Renal pelvis (tissue), 4 donors: ENCODE results near the gene GRK2. TPM values are rescaled to one million over a fixed set of nuclear protein-coding genes. Genes with fewer than 3 reads are reported as not detected.
A peak's percentile ranks its signal among the peaks of the same experiment; 100 is the strongest.

Experiments used
- DNase-seq: peaks from one replicate; pipeline ENCODE4 v3.0.0-alpha.2; 2013
- polyA plus RNA-seq, 3 donors: library from polyadenylated mRNA; unstranded; fragments of 120-200 nt; gene quantifications; one replicate each; pipeline ENCODE4 v1.2.1, GENCODE V29; 2013; ENCODE audit not compliant: insufficient read length in 3 of 3

The GRK2 gene
- polyA plus RNA-seq, 3 donors = 57.6 to 65.4 (median 64.2) TPM

DNA sequence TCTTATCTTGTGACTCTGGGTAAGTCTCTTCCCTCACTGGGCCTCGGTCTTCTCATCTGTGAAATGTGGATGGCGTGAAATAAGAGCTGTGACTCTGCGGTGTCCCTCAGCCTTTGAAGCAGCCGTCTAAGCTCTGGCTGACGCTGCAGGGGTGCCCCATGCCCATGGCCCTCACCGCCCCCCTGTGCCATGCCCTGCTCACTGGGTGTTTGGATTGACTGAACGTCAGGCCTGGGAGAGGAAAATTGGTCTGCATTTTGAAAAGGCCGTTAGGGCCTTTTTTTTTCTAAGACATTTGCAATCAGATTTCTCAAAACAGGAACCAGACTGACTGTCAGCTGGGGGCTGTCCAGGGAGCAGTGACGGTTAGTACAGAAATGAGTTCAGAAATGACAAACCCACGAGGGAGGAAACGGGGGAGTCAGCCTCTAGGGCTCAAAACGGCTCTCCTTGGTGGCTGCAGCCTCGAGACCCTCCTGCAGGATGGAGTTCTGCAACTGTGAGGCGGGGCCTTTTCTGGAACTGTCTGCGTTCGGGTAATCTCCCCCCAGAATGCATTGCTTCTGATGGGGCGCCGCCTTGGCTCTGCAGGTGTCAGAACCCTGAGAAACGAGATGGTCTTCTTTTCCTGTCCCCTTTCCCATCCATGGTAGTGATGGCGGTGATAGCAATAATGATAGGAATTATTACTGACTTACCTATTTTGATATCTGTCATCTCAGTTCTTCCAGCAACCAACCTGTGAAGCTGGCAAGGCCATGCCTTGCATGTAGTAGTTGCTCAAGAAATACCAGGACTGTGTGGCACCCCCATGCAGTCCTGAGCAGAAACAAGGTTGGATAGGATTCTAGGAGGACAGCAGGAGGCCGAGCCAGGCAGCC lies 2.0 kb downstream of the GRK2 start:
- DNase-seq = no peak

DNA sequence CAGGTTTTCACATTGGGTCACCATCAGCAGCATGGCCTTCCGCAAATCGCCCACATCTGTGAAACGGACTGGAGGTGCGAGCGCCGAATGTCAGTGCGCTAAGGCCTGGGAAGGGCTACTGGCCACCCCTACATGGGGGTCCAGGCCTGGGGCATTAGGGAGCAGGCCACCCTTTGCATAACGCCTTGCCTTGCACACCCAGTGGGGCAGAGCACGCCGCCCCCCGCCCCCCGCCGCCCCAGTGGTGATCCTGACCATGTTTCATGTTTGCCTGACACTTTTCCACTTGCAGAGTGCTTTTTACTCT lies 2.6 kb downstream of the GRK2 start:
- no peak for DNase-seq

DNA sequence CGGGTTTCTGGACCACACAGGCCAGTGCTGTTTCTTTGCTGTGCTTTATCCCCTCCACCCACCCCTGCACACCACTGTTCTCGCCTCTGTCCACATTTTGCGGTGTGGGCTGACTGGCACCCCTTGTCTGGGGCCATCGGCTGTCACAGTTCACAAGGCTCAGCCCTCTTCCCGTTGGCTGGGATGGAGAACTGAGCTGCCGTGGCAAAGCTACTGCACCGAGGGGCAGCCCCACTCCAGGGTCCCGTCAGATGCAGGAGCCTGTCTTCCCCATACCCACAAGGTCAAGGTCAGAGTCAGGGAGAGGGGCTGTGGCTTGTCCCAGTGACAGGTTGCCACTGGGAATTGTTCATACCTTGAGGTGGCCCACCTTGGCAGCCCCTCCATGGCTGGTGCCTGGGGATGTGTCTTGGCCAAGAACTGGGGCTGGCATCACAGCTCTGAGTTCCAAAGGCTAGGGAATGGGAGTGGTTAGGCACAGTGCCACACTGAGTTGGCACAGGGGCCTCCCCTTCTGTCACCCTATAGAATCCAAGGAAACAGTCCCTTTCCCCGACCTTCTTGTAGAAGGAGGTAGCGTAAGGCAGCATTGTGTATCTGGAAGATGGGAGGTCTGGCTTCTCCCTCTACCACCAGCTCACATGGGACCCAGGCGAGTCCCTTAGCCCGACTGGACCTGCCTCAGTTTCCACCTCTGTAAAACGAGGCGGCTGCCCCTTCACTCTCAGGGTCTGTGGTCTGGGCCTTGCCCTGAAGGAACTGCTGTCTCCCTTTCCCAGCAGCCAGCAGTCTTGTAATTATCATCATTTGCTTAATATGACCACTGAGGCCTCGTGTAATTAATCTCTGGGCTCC lies 3.4 kb downstream of the GRK2 start:
- no peak for DNase-seq

DNA sequence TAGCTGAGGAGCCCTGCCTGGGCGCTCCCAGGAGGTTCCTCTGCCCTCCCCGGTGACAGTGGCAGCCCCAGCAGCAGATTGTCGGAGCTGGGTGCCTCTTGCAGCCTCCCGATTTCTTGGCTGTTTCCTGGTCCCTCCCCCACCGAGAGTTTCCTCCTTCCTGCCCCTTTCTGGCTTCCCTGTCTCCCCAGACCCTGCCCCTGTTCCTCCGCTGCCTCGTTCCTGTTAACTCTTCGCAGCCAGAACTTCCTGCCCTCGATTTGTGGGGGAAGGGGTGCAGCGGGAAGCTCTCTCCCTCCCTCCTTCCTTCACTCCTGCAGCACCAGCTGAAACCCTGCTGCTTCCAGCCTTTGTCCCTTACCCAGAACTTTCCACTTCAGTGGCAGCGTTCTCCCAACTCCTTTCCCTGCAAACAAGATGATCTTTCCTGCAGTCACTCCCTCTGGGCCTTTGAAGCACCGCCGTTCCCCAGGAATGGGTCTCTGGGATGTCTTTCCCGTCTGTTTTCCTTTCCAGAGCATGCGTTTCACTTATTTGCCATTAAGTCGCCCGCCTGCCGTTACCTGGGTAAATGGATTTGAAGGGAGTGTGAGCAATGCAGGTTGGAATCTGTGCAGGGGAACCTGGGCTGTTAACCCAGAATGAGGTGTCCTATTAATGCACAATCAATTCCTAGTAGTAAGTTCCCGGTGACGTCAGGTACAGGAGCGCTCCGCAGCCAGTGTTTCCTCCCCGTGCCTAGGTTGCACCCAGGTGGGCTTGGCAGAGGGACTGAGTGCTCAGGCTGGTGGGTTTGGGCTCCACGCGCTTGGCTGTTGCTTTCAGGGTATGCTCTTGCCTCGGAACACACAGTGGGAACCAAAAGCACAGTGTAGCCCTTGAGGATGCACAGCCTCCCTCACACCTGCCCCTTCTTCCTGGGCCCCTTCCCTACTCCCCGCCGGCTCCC lies 4.3 kb downstream of the GRK2 start:
- peak; percentile 83 for DNase-seq

DNA sequence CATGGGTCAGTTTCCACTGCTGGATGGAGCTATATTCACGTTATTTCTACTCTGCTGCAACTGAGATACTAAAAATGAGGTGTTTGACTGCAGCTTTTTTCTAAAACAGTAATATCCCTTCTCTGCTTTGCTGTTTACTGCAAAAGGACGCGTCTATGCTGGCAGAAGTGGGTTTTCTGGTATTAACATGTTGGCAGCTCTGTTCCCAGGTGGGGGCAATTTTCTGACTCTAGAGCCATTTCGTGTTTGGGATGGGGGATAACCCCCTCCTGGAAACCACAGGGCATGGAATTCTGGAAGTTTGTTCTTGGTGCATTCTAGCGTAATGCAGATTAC lies 4.9 kb downstream of the GRK2 start:
- DNase-seq = no peak

DNA sequence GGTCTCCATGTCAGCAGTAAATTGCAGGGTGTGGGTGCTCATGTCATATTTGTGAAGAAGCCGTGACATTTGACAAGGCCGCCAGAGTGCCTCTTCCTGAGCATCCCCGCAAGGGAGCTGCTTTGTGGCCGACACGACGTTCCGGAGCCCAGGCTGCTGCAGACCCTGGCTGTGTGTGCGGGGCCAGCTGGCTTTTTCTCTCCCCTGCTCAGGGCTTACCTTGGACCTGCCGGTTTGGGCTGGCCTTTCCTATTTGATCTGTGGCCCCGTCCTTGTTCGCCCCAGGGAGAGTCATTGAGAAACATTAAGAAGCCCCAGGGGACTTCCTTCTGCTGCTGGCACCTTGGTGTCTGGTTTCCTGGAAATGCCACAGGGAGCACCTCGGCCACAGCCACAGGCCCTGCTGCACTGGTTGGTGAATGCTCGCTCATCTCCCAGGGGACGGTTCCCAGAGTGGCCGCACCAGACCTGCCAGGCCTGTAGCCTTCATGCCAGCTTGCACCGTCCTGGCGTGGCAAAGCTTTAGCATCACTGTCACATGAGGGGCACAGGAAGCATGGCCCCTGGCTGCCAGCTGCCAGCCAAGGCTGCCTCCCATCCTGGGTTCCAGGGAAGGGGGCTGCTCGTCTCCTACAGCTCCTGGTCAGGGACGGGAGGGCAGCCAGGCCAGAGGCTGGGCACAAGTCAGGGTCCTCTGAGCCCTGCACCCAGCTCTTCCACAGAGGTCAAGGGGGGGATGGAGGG lies 5.4 kb downstream of the GRK2 start:
- no peak for DNase-seq

DNA sequence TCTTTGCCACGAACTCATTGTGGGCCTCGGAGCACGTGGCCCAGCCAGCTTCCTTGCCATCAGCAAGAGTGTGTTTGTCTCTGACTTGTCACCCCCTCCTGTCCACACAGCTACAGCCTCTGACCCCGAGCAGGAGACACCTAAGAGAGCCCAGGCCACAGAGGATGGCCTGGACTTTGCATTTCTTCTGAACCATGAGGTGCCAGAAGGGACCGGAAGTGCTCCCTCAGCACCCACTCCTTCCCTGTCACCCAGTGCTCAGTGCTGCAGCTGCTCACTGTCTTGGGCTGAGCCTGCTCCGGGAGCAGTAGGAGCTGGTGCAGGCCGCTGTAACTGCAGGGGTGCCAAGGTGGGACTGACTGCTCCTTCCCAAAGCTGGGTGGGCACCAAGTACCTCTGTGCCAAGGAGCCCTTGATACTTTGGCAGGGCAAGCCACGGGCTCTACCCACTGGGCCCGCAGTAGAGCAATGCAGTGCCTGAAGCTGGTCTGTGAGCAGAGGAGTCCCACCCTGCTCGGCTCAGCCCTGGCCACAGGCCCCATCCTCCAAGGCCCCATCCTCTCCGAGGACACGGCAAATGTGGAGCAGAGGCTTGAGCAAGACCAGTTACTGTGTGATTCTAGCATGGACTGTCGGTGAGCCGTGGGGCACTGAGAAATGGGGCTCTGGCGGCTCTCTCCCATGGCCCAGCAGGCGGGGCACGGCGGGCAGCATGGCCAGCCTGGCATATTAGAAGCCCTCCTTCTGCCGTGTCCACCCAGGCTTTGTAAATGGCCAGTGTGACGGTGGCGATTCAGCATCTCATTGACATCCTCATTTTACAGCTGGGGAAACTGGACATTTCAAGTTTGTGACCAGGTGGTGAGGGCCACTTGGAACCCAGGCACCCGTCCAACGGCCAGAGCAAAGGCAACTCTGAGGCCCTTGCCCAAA lies 6.3 kb downstream of the GRK2 start:
- DNase-seq = no peak

DNA sequence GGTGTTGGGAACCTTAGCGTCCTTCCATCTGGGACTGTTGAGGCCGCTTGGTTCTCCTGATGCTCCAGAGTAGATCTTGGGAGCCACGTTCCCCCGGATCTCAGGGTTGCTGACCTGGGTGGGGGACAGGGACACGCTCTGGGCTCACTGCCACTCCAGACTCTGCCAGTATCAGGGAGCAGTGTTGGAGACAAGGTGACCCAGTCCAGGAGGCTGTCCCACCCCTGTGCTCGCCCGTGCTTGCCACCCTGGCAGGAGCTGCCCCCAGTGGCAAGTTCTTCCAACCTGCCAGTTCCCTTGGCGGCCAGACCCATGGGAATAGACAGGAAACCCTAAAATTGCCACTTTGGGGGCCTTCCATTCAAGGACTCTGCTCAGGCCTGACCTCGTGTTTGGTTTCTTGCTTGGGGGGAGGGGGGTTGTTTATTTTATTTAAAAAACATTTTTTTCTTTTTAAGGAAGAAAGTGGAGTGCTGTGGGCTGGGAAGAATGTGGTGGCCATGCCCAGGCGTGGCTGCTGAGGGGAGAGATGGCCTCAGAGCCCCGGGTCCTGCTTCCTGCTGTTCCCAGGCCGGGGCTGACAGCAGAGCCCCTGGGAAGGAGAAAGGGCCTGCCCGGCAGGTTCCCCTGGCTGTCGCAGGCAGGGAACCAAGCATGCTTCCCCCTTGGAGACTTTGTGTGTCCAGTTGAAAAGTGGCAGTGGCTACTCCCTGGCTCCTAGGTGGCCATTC lies 7.2 kb downstream of the GRK2 start:
- no peak for DNase-seq

DNA sequence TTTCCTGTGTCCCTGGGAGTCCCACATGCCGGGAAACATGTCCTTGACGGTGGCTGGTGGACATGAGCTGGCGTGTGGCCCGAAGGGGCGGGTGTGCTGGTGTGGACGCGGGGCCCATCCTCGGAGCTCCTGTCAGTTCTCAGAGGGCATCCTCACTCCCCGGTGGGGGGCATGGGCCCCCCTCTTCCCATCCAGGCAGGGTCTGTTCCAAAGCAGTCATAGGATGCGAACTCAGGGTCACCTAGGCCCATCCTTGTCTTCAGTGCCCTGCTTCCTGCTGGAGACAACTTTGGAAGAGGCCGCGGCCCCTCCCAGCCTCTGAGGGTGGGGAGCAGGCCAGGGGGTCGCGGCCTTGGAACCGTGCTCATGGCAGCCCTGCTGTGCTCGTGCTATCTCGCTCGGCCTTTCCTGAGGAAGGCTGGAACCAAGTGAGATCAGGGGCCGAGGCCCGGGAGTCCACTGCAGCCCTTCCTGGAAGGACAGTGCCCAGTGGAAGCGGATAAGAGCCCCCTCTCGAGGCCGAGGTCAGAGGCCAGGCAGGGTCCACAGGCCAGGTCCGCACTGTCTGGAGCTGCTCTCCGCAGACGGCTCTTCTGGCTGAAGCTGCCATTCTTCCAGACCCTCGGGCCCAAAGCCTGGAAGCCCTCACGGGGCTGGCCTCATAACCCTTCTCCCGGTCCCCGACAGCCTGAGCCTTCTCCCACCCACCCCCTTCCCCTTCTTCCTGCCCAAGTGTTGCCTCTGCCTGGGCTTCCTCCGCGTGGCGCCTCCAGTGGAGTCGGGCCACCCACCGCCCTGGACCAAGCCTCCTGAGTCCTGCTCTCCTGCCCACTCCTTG lies 8.7 kb downstream of the GRK2 start:
- DNase-seq = no peak

DNA sequence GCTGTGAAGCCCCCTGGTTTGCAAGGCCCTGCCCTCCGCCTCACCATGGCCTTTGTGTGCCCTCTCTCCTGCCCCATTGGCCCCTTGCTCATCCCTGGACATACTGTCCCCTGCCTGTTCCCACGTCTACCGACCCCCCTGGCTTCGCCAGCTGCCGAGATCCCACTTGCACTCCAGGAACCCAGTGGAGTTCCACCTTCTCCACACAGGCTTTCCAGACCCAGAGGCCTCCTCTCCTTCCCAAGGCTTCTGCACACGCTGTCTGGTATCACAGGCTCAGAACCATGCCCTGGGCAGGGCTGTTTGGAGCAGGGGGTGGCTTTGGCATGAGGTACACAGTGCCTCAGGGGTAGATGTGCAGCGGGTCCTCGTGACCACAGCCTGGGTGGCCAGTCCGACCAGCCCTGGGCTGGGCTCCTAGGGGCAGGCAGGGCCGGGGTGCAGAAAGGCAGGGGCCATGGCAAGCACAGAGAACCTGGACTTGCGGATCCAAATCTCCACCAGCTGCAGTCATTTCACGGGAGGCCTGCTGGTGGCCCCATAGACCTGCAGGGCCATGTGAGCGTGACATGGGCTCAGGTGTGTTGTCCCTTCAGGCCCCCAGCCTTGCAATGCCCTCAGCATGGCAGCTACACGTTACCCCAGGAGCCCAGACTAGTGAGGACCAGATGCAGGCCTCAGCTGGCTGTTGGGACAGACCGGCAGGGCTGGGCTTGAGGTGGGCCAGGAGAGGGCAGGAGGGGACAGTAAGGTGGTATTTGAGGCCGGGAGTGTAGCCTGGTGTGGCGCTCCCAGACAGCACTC lies 9.5 kb downstream of the GRK2 start:
- no peak for DNase-seq

DNA sequence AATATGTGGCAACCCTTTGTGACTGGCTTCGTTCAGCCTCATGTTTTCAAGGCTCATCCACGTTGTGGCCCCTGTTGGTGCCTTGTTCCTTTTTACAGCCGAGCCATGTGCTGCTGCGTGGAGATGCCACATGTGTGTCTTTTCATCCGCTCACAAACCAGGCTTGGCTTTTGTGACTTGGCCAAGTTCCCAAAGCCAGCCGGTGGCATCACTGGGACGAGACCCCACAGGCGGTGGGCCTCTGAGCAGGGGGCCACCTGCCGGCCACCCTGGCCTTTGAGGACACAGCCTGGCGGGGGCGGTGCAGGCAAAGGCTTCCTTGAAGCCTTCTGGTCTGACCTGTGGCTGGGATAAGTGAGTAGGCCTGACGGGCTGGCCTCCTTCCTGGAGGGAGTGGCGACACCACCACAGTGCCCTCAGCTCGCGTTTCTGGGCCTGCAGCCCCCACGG lies 10.5 kb downstream of the GRK2 start:
- no peak for DNase-seq

DNA sequence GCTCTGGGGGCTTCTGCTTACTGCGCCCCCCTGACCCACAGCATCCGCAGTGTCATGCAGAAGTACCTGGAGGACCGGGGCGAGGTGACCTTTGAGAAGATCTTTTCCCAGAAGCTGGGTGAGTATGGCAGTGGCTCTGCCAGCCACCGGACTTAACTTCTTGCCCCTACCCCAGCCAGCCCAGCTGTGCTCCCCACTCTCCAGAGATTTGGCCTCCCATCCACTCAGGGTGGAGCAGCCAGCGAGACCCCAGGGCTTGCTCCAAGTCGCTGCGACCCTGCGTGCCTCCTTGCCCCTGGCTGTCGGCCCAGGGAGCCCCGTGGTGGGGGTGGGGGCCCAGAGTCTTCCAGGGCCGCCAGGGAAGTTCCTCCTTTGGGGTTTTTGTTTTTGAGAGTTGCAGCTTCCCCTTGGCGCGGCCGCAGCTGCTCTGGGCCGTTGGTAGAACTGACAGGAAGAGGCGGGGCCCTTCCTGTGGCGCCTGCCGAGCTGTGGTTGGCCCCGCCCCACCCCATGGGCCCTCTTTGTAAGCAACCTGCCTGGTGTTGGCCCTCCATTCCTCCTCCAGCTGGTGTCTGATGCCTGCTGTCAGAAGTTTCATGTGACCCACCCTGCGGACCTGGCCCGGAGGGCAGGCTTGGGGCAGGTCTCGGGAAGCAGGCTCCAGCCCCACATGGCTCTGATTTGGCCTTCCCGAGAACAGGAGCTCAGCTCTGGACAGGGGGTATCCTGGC lies 11.1 kb downstream of the GRK2 start:
- DNase-seq = no peak

DNA sequence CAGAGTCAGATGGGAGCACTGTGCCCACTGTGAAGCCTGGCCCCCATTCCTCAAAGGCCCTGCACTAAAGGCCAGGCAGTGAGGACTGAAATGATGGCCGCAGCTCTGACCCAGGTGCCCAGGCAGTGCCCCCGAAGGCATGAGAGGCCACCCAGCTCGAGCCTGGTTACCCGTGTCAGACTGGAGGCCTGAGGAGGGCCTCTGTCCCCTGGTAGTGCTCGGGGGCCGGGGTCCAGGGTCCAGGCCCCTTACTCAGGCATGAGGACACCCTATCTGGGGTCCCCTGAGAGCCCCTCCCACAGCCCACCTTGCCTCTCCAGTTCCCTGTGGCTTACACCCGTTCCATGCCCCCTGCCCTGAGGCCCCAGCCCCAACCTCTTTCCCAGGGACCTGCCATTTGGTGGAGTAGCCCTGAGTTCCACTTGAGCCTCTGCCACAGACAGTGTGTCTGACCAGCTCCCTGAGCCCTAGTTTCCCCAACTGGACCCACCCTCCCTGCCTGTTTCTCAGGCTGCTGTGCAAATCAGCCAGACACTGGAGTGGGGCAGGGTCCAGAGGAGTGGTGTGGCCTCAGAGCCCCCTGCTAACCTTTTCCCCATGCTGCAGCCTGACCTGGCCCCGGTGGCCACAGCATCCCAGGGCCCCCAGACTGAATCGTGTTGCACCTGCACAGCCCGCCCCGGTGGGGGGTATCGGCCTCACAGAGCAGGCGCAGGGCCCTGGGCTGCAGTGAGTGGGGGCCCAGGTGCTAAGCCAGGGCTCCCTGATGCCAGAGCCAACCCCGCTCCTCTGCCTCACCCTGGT lies 12.1 kb downstream of the GRK2 start:
- DNase-seq = no peak

DNA sequence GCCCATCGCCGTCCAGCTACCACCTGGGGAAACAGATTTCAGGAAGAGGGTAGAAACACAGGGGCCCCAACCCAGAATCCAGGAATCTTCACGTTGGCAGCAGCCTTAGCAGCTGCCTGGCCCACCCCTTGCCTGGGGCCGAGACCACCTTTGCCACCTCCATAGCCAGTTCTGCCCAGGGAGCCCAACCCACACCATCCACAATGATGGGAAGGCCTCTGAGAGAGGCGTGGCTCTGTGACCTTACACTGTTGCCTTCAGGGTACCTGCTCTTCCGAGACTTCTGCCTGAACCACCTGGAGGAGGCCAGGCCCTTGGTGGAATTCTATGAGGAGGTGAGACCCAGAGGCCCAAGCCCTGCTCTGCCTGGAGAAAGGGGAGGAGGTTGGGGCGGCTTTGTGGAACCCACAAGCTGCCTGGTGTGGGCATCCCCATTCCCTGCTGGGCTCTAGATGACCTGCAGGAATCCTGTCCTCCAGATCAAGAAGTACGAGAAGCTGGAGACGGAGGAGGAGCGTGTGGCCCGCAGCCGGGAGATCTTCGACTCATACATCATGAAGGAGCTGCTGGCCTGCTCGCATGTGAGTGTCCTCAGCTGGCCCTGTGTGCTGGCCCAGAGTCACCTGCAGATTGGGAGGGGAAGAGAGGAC lies 12.8 kb downstream of the GRK2 start:
- no peak for DNase-seq

DNA sequence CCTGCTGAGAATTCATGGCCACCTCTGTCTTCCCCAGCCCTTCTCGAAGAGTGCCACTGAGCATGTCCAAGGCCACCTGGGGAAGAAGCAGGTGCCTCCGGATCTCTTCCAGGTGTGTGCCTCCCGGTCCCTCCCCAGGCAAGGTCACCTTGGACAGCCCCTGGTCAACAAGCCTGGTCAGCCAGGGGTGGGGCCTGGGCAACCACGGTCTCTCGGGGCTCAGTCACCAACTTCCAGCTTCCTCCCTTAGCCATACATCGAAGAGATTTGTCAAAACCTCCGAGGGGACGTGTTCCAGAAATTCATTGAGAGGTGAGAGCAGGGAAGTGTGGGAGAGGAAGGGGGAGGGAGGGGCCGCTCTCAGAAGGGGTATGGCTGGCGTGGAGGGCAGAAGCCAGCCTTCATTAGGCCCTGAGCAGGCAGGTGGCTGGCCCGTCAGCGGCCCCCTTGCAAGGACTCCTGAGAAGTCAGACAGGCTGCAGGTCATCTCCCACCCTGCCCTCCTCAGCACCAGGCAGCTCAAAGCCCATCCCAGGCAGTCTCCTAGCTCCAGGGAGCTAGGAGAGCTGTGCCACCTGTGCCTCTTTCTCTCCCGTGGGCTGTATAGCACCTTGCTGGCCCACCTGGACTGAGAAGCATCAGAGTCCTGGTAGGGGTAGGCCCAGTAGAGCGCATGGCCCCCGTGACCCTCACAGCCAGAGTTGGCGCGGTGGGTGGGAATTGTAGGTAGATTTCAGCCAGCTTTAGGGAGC lies 13.5 kb downstream of the GRK2 start:
- DNase-seq = no peak
